ENCODE measurements around the gene DNAH9.
A peak's percentile ranks its signal among the peaks of the same experiment; 100 is the strongest.

Gene DNAH9

DNA sequence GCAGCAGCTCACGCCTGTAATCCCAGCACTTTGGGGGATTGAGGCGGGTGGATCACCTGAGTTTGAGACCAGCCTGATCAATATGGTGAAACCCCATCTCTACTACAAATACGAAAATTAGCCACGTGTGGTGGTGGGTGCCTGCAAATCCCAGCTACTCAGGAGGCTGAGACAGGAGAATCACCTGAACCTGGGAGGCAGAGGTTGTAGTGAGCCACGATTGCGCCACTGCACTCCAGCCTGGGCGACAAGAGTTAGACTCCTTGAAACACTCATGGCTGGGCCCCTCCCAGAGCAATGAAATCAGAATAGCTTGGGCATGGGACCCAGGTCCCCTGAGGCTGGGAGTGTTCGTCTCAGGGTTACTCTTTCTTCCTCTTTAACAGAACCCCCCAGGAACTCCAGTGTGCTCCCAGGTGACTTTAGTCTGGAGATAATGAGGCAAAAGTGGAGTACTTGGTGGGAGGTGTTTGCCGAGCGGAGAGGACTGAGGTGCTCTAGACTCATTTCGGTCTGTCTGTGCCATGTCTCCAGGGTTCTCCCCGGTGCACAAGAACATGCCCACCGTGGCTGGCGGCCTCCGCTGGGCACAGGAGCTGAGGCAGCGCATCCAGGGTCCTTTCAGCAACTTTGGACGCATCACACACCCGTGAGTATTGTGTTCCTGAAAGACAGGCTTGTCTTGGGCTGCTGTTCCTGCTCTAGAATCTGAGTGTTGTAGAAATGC is 41.6 kb downstream of the DNAH9 start:
- no peak for TF ChIP-seq CTCF (IDR thresholded peaks at IDR 0.05; ENCODE audit: low read depth, low read length)
- H3K4me3 ChIP-seq (ENCODE audit: low read depth, low read length): no peak overlapping the region

GRCh38 chr17:11640463-11640814 is 42.2 kb downstream of the DNAH9 start:
- no peak for TF ChIP-seq CTCF (IDR thresholded peaks at IDR 0.05; ENCODE audit: low read depth, low read length)
- no peak overlapping the region for H3K4me3 ChIP-seq (ENCODE audit: low read depth, low read length)

DNA sequence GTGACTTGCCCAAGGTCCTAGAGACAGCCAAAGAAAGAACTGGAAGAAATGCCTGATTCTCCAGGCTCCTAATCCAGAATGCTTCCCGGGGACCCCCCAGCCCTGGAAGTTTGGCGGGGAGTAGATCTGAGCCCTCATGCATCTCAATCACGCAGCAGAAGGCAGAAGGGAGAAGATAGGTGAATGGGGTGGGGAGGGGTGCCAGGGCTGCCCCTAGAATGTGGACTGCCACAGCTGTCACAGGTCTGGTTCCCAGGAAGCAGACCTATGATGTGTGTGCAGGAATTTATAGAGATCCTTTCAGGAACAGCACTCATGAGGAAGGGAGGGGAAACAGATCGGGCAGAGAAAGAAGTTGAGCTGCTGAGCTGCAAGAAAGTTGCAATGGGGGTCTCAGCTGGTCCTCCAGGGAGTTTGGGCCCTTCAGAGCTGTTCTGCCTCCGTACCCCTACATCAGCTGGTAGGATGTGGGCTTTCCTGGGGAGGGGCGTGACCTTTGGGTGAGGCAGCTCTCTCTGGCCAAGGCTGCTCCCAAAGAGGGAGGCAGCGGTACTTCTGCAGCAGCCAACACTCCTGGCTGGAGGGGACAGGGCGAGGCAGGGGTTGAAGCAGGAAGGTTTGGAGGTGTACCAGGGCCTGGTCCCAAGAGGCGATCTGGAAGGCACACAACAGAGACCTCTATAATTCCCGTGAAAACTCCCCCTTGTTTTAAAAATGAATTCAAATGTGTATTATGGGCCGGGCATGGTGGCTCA is 43.4 kb downstream of the DNAH9 start:
- TF ChIP-seq CTCF (IDR thresholded peaks at IDR 0.05; ENCODE audit: low read depth, low read length): no peak
- no peak overlapping the region for H3K4me3 ChIP-seq (ENCODE audit: low read depth, low read length)

DNA sequence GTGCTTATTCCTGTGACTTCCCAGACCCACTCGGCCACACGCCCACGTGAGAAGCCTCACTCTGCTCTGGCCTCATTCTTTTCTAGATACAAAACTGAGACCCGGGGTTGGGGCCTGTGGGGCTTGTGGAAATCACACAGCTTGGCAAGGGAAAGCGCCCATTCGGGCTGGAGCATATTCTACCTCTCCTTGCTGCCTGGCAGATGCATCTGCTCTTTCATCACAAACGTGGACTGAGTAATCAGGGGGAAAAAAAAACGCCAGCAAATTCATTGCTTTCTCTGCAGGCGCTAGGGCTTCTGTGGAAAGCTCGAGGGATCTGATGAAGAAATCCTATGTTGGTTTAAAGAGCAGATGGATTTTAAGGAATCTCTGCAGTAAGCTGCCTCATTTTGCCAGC is 44.4 kb downstream of the DNAH9 start:
- TF ChIP-seq CTCF (IDR thresholded peaks at IDR 0.05; ENCODE audit: low read depth, low read length): no peak
- H3K4me3 ChIP-seq (ENCODE audit: low read depth, low read length): no peak overlapping the region

DNA sequence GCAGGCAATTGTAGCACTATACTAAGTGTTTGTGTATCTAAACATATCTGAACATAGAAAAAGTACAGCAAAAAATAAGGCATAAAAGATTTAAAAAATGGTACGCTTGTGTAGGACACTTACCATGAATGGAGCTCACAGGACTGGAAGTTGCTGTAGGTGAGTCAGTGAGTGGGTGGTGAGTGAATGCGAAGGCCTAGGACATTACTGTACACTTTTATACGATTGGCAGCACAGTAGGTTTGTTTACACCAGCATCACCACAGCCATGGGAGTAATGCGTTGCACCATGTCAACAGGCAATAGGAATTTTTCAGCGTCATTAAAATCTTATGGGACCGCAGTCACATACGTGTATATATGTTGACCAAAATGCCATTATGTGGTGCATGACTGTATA is 45.6 kb downstream of the DNAH9 start:
- no peak overlapping the region for H3K4me3 ChIP-seq (ENCODE audit: low read depth, low read length)
- no peak for TF ChIP-seq CTCF (IDR thresholded peaks at IDR 0.05; ENCODE audit: low read depth, low read length)

DNA sequence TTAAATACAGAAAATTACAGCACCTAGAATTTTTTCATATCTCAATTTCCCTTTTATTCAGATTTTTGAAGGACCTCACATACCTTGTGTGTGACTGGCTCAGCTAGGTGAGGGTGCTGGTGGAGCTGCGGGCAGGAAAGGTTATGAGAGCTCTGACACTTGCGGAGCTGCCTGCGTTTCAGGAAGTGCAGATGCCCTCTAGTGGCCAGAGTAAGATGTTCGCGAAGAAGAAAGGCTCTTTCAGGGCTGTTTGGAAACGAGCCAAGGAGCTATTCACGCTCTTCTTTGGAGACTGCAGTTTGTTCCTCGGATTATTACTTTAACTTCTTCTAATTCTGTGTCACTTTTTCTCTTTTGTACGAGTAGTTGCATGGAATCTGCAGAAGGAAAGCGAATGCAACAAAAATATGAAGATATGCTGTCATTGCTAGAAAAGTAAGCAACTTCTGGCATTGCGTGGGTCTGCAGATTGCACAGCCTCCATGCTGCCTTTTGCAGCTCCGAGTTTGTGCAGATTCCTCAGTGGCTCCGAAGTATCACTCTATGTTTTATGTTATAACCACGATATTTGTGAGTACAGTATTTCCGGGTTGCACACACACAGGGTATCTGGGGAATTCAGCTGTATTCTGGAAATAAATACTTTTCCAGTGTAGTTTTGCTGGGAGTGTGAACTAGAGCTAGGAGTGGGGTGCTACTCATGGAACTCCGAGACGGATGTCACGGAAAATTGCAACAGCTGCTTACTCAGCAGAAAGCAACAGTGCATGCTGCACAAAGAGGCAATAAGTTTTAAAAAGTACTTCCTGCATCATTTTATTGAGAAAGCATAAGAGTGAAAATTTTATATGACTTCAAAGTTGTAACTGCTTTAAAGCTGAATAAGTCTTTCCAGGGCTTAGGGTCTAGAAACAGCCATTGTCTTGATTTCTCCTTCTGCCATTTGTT is 46.3 kb downstream of the DNAH9 start:
- peak; percentile 48 for TF ChIP-seq CTCF (IDR thresholded peaks at IDR 0.05; ENCODE audit: low read depth, low read length)
- H3K4me3 ChIP-seq (ENCODE audit: low read depth, low read length): no peak overlapping the region

Measured in WI38 (cell line).